ENCODE measurements around the gene NME1. TPM values are rescaled to one million over a fixed set of nuclear protein-coding genes. Genes with fewer than 3 reads are reported as not detected.
A peak's percentile ranks its signal among the peaks of the same experiment; 100 is the strongest.
"Not testable (repeated sequence)": the region's sequence is repeated elsewhere in the genome, so short reads cannot be mapped to it uniquely, and the experiment has no call there.

NME1 gene
- total RNA-seq, 2 experiments from 2014 or later: 296 to 301 TPM

DNA sequence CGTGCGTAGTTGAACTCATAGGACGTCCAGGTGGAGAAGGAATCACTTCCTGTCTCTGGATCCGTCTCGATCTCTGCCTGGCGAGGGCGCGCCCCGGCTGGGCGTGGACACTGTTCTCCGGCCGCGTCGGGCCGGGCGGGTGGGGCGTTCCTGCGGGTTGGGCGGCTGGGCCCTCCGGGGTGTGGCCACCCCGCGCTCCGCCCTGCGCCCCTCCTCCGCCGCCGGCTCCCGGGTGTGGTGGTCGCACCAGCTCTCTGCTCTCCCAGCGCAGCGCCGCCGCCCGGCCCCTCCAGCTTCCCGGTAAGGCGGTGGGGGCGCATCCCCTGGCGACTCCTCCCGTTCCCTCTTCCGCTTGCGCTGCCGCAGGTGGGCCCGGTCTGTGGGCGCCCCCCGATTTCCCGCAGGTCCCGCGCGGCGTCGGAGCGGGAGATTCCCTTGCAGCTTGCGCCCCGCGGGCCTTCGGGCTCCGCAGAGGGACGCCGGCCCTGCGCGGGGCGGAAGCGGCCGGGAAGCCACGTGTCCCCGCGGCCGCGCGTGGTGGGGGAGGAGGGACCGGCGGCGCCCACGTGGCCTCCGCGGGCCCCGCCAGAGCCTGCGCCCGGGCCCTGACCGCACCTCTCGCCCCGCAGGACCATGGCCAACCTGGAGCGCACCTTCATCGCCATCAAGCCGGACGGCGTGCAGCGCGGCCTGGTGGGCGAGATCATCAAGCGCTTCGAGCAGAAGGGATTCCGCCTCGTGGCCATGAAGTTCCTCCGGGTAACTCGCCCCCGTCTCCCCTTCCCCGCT, 13.0 kb downstream of the NME1 start, which contains the start of gene NME2:
NME2 (plus strand) TSS at position 214 of the 789 bp plus-strand sequence; CDS start at position 634, 420 bp downstream.
- intact Hi-C loops (cut with micrococcal nuclease): no loop called here
- Mint-ChIP-seq H3K4me3 (peak within 1 kb of the TSS; percentile 84), H3K36me3 (ENCODE audit: low read depth) (peaks cover 57% of the 10 kb centered on the region), H3K27ac (peak within 1 kb of the TSS; percentile 97), H3K4me1 (ENCODE audit: low read depth) (peaks cover 31% of the 10 kb centered on the region), H3K27me3 (no peaks in the 10 kb centered on the region), H3K9me3 (no peaks in the 10 kb centered on the region)
- POLR2A ChIA-PET: interaction anchor here (0.6 to 5.6 kb wide), 6 partner anchors 9 to 300 kb away, joined by 3 to 71 read pairs (median 4); partner anchors contain the start of genes NME1 and TOB1
- ATAC-seq (peak; percentile 86), DNase-seq (peak; percentile 68)
- TF ChIP-seq, protein P1, sequence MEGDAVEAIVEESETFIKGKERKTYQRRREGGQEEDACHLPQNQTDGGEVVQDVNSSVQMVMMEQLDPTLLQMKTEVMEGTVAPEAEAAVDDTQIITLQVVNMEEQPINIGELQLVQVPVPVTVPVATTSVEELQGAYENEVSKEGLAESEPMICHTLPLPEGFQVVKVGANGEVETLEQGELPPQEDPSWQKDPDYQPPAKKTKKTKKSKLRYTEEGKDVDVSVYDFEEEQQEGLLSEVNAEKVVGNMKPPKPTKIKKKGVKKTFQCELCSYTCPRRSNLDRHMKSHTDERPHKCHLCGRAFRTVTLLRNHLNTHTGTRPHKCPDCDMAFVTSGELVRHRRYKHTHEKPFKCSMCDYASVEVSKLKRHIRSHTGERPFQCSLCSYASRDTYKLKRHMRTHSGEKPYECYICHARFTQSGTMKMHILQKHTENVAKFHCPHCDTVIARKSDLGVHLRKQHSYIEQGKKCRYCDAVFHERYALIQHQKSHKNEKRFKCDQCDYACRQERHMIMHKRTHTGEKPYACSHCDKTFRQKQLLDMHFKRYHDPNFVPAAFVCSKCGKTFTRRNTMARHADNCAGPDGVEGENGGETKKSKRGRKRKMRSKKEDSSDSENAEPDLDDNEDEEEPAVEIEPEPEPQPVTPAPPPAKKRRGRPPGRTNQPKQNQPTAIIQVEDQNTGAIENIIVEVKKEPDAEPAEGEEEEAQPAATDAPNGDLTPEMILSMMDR (IDR thresholded peaks at IDR 0.05): no peak
- CTCF ChIA-PET: interaction anchor here (0.9 to 1.4 kb wide), 2 partner anchors 13 to 164 kb away, joined by 4 read pairs; partner anchors contain the start of gene NME1

DNA sequence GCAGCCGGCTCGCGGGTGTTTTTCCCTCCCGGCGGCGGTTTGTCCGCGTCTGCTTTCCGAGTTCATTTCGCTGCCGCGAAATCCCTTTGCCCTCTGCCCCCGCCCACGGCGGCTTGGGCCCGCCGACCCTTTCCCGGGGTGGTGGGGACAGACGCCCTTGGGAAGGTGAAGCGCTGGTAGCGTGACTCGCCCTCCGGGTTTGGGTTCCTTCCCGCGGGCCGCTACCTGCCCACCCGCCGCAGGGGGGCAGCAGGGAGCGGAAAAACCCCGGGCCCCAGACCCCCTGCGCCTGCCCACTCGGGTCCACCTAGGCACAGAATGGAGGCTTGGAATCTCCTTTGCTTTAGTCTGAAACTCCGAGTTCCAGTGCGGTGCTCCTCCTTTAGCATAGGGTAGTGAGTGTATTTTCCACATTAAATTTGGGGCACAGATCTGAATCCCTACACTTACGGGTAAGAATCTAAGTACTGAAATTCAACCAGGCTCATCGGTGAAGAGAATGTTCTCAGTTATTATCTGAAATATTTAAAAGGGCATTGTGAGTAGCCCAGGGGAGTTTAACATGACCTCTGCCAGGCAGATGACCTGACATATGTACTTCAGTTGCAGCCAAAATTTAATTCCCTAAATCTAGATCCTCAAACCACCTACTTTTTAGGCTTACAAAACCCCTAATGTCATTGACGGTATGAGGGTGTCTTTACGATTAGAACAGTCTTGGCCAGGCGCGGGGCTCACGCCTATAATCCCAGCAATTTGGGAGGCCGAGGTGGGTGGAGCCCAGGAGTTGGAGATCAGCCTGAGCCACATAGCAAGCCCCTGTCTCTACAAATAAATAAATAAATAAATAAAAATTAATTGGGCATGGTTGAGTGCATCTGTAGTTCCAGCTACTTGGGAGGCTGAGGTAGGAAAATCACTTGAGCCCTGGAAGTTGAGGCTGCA, 13.9 kb downstream of the NME1 start:
- H3K27ac Mint-ChIP-seq: peak overlapping the region; percentile 89
- H3K9me3 Mint-ChIP-seq: no peaks in the 10 kb centered on the region
- TF ChIP-seq, protein P1 (IDR thresholded peaks at IDR 0.05): peak; percentile 96
- peak overlapping the region; percentile 84 for H3K4me3 Mint-ChIP-seq
- CTCF ChIA-PET: interaction anchor here (1.3 to 1.5 kb wide), 2 partner anchors 12 to 14 kb away, joined by 3 to 4 read pairs; partner anchors contain the start of gene NME1
- intact Hi-C loops (cut with micrococcal nuclease): no loop called here
- no peaks in the 10 kb centered on the region for H3K27me3 Mint-ChIP-seq
- peak; percentile 70 for DNase-seq
- H3K4me1 Mint-ChIP-seq (ENCODE audit: low read depth): peaks cover 31% of the 10 kb centered on the region
- POLR2A ChIA-PET: interaction anchor here (5.6 kb wide), 1 partner anchor 12 kb away, joined by 71 read pairs; the partner anchor contains the start of gene NME1
- H3K36me3 Mint-ChIP-seq (ENCODE audit: low read depth): peaks cover 57% of the 10 kb centered on the region
- peak; percentile 55 for ATAC-seq

DNA sequence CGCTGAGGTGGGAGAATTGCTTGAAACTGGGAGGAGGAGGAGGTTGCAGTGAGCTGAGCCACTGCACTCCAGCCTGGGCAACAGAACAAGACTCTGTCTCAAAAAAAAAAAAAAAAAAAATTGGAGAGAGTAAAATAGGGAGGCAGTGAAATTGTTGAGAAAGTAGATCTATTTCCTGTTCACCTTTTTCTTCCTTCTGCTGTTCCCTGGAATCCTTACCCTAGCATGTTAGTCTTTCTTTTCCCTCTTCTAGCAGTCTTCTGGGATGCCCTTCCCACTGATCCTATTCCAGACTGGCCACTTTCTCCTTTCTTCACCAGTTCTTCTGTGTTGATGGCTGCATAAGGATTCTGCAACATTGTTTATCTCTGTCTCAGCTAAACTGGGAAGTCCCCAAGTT, 16.0 kb downstream of the NME1 start:
- Mint-ChIP-seq H3K27ac (peak overlapping the region; percentile 26), H3K4me1 (ENCODE audit: low read depth) (peaks cover 31% of the 10 kb centered on the region), H3K36me3 (ENCODE audit: low read depth) (peaks cover 56% of the 10 kb centered on the region), H3K9me3 (no peaks in the 10 kb centered on the region), H3K4me3 (no peak overlapping the region), H3K27me3 (no peaks in the 10 kb centered on the region)
- TF ChIP-seq, protein P1 (IDR thresholded peaks at IDR 0.05): no peak
- no peak for DNase-seq
- no peak for ATAC-seq
- ChIA-PET CTCF (no interaction called here), POLR2A (no interaction called here)
- intact Hi-C loops (cut with micrococcal nuclease): no loop called here

DNA sequence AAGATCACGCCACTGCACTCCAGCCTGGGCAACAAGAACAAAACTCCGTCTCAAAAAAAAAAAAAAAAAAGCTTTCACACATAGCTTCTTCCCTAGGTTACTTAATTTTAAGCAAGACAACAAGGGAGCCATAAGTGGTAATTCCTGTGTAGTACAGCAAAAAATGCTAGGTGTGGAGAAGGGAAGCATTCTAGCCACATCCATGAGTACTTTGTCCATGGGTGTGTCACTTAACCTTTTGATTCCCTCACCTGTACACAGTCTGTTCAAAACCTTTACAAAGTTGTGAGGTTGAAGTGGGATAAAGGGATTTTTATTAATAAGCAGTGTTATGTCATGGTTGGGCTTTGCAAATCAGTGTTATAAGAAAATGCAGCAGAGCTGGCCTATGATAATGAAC, 17.4 kb downstream of the NME1 start:
- TF ChIP-seq, protein P1 (IDR thresholded peaks at IDR 0.05): no peak
- Mint-ChIP-seq H3K27me3 (no peaks in the 10 kb centered on the region), H3K27ac (no peak overlapping the region), H3K4me1 (ENCODE audit: low read depth) (peaks cover 22% of the 10 kb centered on the region), H3K4me3 (no peak overlapping the region), H3K36me3 (ENCODE audit: low read depth) (peaks cover 61% of the 10 kb centered on the region), H3K9me3 (no peaks in the 10 kb centered on the region)
- DNase-seq (no peak), ATAC-seq (no peak)
- POLR2A ChIA-PET: interaction anchor here (0.7 to 1.1 kb wide), 5 partner anchors 9 to 18 kb away, joined by 3 to 7 read pairs (median 3); partner anchors contain the start of gene NME1
- CTCF ChIA-PET: interaction anchor here (1.5 kb wide), 1 partner anchor 9 kb away, joined by 4 read pairs; no protein-coding TSS in a partner anchor
- intact Hi-C loops (cut with micrococcal nuclease): no loop called here

DNA sequence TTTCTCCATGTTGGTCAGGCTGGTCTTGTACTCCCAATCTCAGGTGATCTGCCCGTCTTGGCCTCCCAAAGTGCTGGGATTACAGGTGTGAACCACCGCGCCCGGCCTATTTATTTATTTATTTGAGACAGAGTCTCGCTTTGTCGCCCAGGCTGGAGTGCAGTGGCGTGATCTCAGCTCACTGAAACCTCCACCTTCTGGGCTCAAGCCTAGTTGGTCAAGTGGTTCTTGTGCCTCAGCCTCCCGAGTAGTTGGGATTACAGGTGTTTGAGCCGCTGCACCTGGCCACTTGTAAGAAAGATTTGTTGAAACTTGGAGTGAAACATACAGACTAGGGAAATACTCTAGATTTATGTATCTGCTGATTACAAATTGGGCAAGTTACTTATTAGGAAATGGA, 18.7 kb downstream of the NME1 start:
- H3K27me3 Mint-ChIP-seq; ATAC-seq; intact Hi-C loops (cut with micrococcal nuclease); H3K4me3 Mint-ChIP-seq; CTCF ChIA-PET; H3K27ac Mint-ChIP-seq; DNase-seq; H3K9me3 Mint-ChIP-seq: not testable (repeated sequence)
- Mint-ChIP-seq H3K36me3 (ENCODE audit: low read depth) (peaks cover 59% of the 10 kb centered on the region), H3K4me1 (ENCODE audit: low read depth) (peaks cover 18% of the 10 kb centered on the region)
- POLR2A ChIA-PET: interaction anchor here (0.6 to 1.1 kb wide), 3 partner anchors 12 to 157 kb away, joined by 3 read pairs; no protein-coding TSS in a partner anchor
